ENCODE data around the gene FAF1. TPM values are rescaled to one million over a fixed set of nuclear protein-coding genes. Genes with fewer than 3 reads are reported as not detected.

The FAF1 gene
- total RNA-seq, 2 donors from 2014 or later, result 17.8 to 27.5 TPM

GRCh38 chr1:50699795-50700194 lies 260.3 kb downstream of the FAF1 start:
- Histone ChIP-seq H3K4me3 (no peak overlapping the region), H3K4me1 (peaks cover 32% of the 10 kb centered on the region), H3K27me3 (no peaks in the 10 kb centered on the region), H3K36me3 (replicated peaks in 1 of 2; ENCODE audit: insufficient read depth in 1 of 2, low read depth in 2 of 2) (no peaks in the 10 kb centered on the region), H3K9me3 (no peaks in the 10 kb centered on the region), H3K27ac (no peak overlapping the region)
- 95 to 99% methylated on average over 4 of the region's 4 CpGs for WGBS, 2 donors
- no peak for DNase-seq
- intact Hi-C loops (cut with DNase I), result no loop called here
- no peak for ATAC-seq
- TF ChIP-seq POLR2A (IDR thresholded peaks at IDR 0.05), result no peak
- no peak for TF ChIP-seq CTCF (IDR thresholded peaks at IDR 0.05)

GRCh38 chr1:50697440-50698421 lies 262.3 kb downstream of the FAF1 start:
- H3K27me3 ChIP-seq, result no peaks in the 10 kb centered on the region
- peaks cover 22% of the 10 kb centered on the region for H3K4me1 ChIP-seq
- no peak overlapping the region for H3K27ac ChIP-seq
- no peaks in the 10 kb centered on the region for H3K9me3 ChIP-seq
- TF ChIP-seq POLR2A (IDR thresholded peaks at IDR 0.05) (no peak), CTCF (IDR thresholded peaks at IDR 0.05) (no peak)
- no peak overlapping the region for H3K4me3 ChIP-seq
- no peaks in the 10 kb centered on the region for H3K36me3 ChIP-seq (replicated peaks in 1 of 2; ENCODE audit: insufficient read depth in 1 of 2, low read depth in 2 of 2)
- DNase-seq, result no peak
- no peak for ATAC-seq
- 90 to 95% methylated on average over 3 of the region's 3 CpGs for WGBS, 2 donors
- intact Hi-C loops (cut with DNase I), result no loop called here

- TF ChIP-seq CTCF (IDR thresholded peaks at IDR 0.05), result no peak
- no peak for TF ChIP-seq POLR2A (IDR thresholded peaks at IDR 0.05)
- H3K36me3 ChIP-seq (replicated peaks in 1 of 2; ENCODE audit: insufficient read depth in 1 of 2, low read depth in 2 of 2), result no peaks in the 10 kb centered on the region
- peaks cover 7% of the 10 kb centered on the region for H3K4me1 ChIP-seq
- H3K27me3 ChIP-seq, result no peaks in the 10 kb centered on the region
- no peak overlapping the region for H3K27ac ChIP-seq
- no peaks in the 10 kb centered on the region for H3K9me3 ChIP-seq
- intact Hi-C loops (cut with DNase I), result no loop called here
- H3K4me3 ChIP-seq, result no peak overlapping the region
- no peak for ATAC-seq
- 83 to 93% methylated on average over 2 of the region's 2 CpGs for WGBS, 2 donors
- DNase-seq, result no peak
These were observed 266.2 kb downstream of the FAF1 start for GRCh38 chr1:50693829-50694228.

GRCh38 chr1:50684185-50684584 lies 275.9 kb downstream of the FAF1 start:
- Histone ChIP-seq H3K36me3 (replicated peaks in 1 of 2; ENCODE audit: insufficient read depth in 1 of 2, low read depth in 2 of 2) (no peaks in the 10 kb centered on the region), H3K4me1 (no peaks in the 10 kb centered on the region), H3K4me3 (no peak overlapping the region), H3K27ac (no peak overlapping the region), H3K27me3 (no peaks in the 10 kb centered on the region), H3K9me3 (no peaks in the 10 kb centered on the region)
- intact Hi-C loops (cut with DNase I), result no loop called here
- no peak for DNase-seq
- ATAC-seq, result no peak
- WGBS, 2 donors, result 83 to 92% methylated on average over 3 of the region's 3 CpGs
- TF ChIP-seq POLR2A (IDR thresholded peaks at IDR 0.05) (no peak), CTCF (IDR thresholded peaks at IDR 0.05) (no peak)
